Superior temporal gyrus (tissue), 1 donor: ENCODE measurements around the gene ANLN.
"Not testable (repeated sequence)": the region's sequence is repeated elsewhere in the genome, so short reads cannot be mapped to it uniquely, and the experiment has no call there.

Experiments
- DNase-seq: peaks from one replicate; pipeline ENCODE4 v3.0.0-alpha.2; 2016; ENCODE audit errors: extremely low spot score

Gene ANLN

GRCh38 chr7:36389371-36390198 is at the start of gene ANLN:
ANLN (plus strand) TSS chr7:36389862; CDS start chr7:36390027, 165 bp downstream.
- DNase-seq, result peak; percentile 94

GRCh38 chr7:36343548-36343947 is 46.1 kb upstream of the ANLN start:
- no peak for DNase-seq

GRCh38 chr7:36344622-36345021 is 45.0 kb upstream of the ANLN start:
- no peak for DNase-seq

GRCh38 chr7:36346260-36346831 is 43.3 kb upstream of the ANLN start:
- DNase-seq, result no peak

GRCh38 chr7:36348256-36348655 is 41.4 kb upstream of the ANLN start:
- no peak for DNase-seq

- DNase-seq, result no peak
Observed at GRCh38 chr7:36348771-36349170, 40.9 kb upstream of the ANLN start.

- DNase-seq, result no peak
Observed at GRCh38 chr7:36349626-36350025, 40.0 kb upstream of the ANLN start.

- DNase-seq, result no peak
Observed at GRCh38 chr7:36355490-36355889, 34.2 kb upstream of the ANLN start.

- no peak for DNase-seq
Observed at GRCh38 chr7:36357054-36357453, 32.6 kb upstream of the ANLN start.

- DNase-seq, result no peak
Observed at GRCh38 chr7:36358589-36358988, 31.1 kb upstream of the ANLN start.

- no peak for DNase-seq
Observed at GRCh38 chr7:36360244-36360643, 29.4 kb upstream of the ANLN start.

GRCh38 chr7:36361227-36361626 is 28.4 kb upstream of the ANLN start:
- no peak for DNase-seq

- no peak for DNase-seq
Observed at GRCh38 chr7:36363515-36363914, 26.1 kb upstream of the ANLN start.

- DNase-seq, result no peak
Observed at GRCh38 chr7:36366005-36366717, 23.5 kb upstream of the ANLN start.

GRCh38 chr7:36366718-36367560 is 22.7 kb upstream of the ANLN start:
- peak; percentile 93 for DNase-seq

- no peak for DNase-seq
Observed at GRCh38 chr7:36367561-36368077, 22.0 kb upstream of the ANLN start.

GRCh38 chr7:36368496-36368895 is 21.2 kb upstream of the ANLN start:
- DNase-seq, result peak; percentile 26

- DNase-seq, result no peak
Observed at GRCh38 chr7:36369171-36369570, 20.5 kb upstream of the ANLN start.

GRCh38 chr7:36370046-36370445 is 19.6 kb upstream of the ANLN start:
- DNase-seq, result peak; percentile 84

- peak; percentile 53 for DNase-seq
Observed at GRCh38 chr7:36372156-36372555, 17.5 kb upstream of the ANLN start.

GRCh38 chr7:36378555-36378954 is 11.1 kb upstream of the ANLN start:
- DNase-seq, result not testable (repeated sequence)
